Activated CD8-positive, alpha-beta T cell treated with anti-CD3 and anti-CD28 coated beads for 36 hours (primary cell): ENCODE data around the gene DOCK3. TPM values are rescaled to one million over a fixed set of nuclear protein-coding genes. Genes with fewer than 3 reads are reported as not detected.
A peak's percentile ranks its signal among the peaks of the same experiment; 100 is the strongest.
"Not testable (repeated sequence)": the region's sequence is repeated elsewhere in the genome, so short reads cannot be mapped to it uniquely, and the experiment has no call there.

Experiments used
- ATAC-seq: fragments of 200-7000 bp; cut with Tn5 transposase; one replicate; pipeline ENCODE4 v1.10.0; 2021; ENCODE audit warnings: mild to moderate bottlenecking, moderate library complexity
- CTCF ChIA-PET: fragments of 350-600 bp; sonication (Branson Sonifier 250); formaldehyde crosslinking; loops from one replicate; lab custom pipeline; 2021; ENCODE audit warnings: antibody characterized with exemption; lab: Charles Lee
- POLR2A ChIA-PET: fragments of 350-600 bp; sonication (Branson Sonifier 250); formaldehyde crosslinking; loops from one replicate; lab custom pipeline; 2021; ENCODE audit warnings: antibody characterized with exemption; lab: Charles Lee
- DNase-seq: peaks from one replicate; pipeline ENCODE4 v3.0.0-alpha.2; 2020
- H3K27ac Mint-ChIP-seq: one replicate; pipeline ENCODE4 v1.8.0; 2021; ENCODE audit warnings: mild to moderate bottlenecking, mixed read lengths
- H3K27me3 Mint-ChIP-seq: one replicate; pipeline ENCODE4 v1.8.0; 2021; ENCODE audit warnings: mixed read lengths
- H3K36me3 Mint-ChIP-seq: one replicate; pipeline ENCODE4 v1.8.0; 2021; ENCODE audit warnings: low read depth, mixed read lengths
- H3K4me1 Mint-ChIP-seq: one replicate; pipeline ENCODE4 v1.8.0; 2021; ENCODE audit warnings: low read depth, mixed read lengths
- H3K4me3 Mint-ChIP-seq: one replicate; pipeline ENCODE4 v1.8.0; 2021; ENCODE audit warnings: mild to moderate bottlenecking, moderate library complexity, mixed read lengths
- H3K9me3 Mint-ChIP-seq: one replicate; pipeline ENCODE4 v1.8.0; 2021; ENCODE audit warnings: mixed read lengths
- intact Hi-C: fragments of 100-400 bp; cut with micrococcal nuclease; formaldehyde crosslinking; loops from one replicate; pipeline ENCODE4 v1.10.0; 2022
- total RNA-seq, 2 experiments: library from RNA; stranded (reverse); gene quantifications; one replicate each; pipeline ENCODE4 v1.2.3, GENCODE V29; 2021
- TF ChIP-seq, protein P1 (sequence below): fragments of 200-600 bp; IDR thresholded peaks from one replicate; pipeline ENCODE4 v1.8.0; 2022; ENCODE audit warnings: antibody characterized with exemption, mild to moderate bottlenecking

The DOCK3 gene
- total RNA-seq, 2 experiments from 2014 or later, result 3.6 to 4.2 TPM

DNA sequence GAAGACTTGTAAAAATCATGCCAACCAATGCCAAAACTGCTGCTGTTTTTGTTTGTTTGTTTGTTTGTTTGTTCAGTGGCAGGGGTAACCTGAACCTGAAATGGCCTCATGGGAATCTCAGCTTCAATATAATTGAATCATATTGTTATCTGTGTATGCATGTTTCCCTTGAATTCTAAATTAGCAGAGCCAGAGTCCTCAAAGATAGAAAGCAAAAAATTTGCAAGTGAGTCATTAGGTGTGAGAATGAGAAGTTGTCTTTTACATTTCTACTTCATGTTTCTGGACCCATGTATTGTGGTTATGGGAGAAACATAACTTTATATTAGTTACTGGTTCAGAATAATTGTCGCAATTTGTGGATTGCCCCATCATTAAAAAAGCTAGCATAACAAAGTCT is 249.2 kb downstream of the DOCK3 start:
- peaks cover 11% of the 10 kb centered on the region for H3K4me1 Mint-ChIP-seq
- ATAC-seq, result no peak
- H3K9me3 Mint-ChIP-seq, result peaks cover 2% of the 10 kb centered on the region
- H3K27me3 Mint-ChIP-seq, result peaks cover 6% of the 10 kb centered on the region
- no peak for DNase-seq
- TF ChIP-seq, protein P1, sequence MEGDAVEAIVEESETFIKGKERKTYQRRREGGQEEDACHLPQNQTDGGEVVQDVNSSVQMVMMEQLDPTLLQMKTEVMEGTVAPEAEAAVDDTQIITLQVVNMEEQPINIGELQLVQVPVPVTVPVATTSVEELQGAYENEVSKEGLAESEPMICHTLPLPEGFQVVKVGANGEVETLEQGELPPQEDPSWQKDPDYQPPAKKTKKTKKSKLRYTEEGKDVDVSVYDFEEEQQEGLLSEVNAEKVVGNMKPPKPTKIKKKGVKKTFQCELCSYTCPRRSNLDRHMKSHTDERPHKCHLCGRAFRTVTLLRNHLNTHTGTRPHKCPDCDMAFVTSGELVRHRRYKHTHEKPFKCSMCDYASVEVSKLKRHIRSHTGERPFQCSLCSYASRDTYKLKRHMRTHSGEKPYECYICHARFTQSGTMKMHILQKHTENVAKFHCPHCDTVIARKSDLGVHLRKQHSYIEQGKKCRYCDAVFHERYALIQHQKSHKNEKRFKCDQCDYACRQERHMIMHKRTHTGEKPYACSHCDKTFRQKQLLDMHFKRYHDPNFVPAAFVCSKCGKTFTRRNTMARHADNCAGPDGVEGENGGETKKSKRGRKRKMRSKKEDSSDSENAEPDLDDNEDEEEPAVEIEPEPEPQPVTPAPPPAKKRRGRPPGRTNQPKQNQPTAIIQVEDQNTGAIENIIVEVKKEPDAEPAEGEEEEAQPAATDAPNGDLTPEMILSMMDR, result no peak
- H3K27ac Mint-ChIP-seq, result no peak overlapping the region
- ChIA-PET CTCF (interaction anchor here (0.9 to 1.0 kb wide), 2 partner anchors 20 to 48 kb away, joined by 3 read pairs; no protein-coding TSS in a partner anchor), POLR2A (no interaction called here)
- intact Hi-C loops, result no loop called here
- no peak overlapping the region for H3K4me3 Mint-ChIP-seq
- H3K36me3 Mint-ChIP-seq, result peaks cover 3% of the 10 kb centered on the region

DNA sequence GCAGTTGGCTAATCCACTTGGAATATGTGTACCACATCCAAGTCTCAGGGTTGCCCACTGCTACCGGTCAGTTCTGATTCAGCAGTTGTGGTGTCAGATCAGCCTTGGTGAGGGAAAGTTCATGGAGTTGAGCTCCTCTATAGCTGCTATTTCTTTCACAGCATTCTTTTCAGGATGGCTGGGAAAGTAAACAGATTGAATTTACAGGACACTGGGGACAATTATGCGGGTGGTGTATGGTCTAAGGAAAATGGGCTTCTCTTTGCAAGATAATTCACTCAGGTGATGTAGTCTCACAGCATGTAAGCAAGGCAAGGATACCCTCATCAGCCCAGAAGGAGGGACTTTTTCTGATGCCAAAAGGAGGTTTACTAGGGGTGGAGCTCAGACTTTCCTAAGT is 249.9 kb downstream of the DOCK3 start:
- TF ChIP-seq, protein P1, result no peak
- intact Hi-C loops, result no loop called here
- H3K4me1 Mint-ChIP-seq, result peaks cover 11% of the 10 kb centered on the region
- DNase-seq (no peak), ATAC-seq (no peak)
- H3K9me3 Mint-ChIP-seq, result peaks cover 2% of the 10 kb centered on the region
- peaks cover 6% of the 10 kb centered on the region for H3K27me3 Mint-ChIP-seq
- ChIA-PET CTCF (interaction anchor here (0.9 kb wide), 1 partner anchor 20 kb away, joined by 3 read pairs; no protein-coding TSS in a partner anchor), POLR2A (no interaction called here)
- peaks cover 3% of the 10 kb centered on the region for H3K36me3 Mint-ChIP-seq
- H3K4me3 Mint-ChIP-seq, result no peak overlapping the region
- no peak overlapping the region for H3K27ac Mint-ChIP-seq

DNA sequence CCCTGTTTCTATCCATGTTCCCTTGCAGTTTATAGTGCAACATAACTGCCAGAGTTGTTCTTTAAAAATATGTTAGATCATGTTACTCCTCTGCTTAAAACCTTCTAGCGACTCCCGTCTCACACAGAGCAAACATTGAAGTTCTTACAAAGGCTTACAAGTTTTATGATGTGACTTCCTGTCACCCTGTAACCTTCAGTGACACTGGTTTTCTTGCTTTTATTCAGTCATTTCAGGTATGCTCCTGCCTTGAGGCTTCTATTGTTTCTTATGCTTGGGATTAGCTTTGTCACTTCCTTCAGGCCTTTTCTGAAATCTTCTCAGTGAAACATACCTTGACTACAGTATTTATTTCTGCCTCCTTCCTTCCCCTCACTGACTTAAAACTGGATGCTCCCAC is 252.1 kb downstream of the DOCK3 start:
- intact Hi-C loops, result no loop called here
- H3K27me3 Mint-ChIP-seq, result peaks cover 4% of the 10 kb centered on the region
- ATAC-seq (peak; percentile 24), DNase-seq (no peak)
- POLR2A ChIA-PET, result no interaction called here
- no peak overlapping the region for H3K27ac Mint-ChIP-seq
- peaks cover 11% of the 10 kb centered on the region for H3K4me1 Mint-ChIP-seq
- CTCF ChIA-PET, result no interaction called here
- H3K9me3 Mint-ChIP-seq, result peaks cover 2% of the 10 kb centered on the region
- H3K36me3 Mint-ChIP-seq, result peaks cover 3% of the 10 kb centered on the region
- TF ChIP-seq, protein P1, result no peak
- H3K4me3 Mint-ChIP-seq, result no peak overlapping the region

DNA sequence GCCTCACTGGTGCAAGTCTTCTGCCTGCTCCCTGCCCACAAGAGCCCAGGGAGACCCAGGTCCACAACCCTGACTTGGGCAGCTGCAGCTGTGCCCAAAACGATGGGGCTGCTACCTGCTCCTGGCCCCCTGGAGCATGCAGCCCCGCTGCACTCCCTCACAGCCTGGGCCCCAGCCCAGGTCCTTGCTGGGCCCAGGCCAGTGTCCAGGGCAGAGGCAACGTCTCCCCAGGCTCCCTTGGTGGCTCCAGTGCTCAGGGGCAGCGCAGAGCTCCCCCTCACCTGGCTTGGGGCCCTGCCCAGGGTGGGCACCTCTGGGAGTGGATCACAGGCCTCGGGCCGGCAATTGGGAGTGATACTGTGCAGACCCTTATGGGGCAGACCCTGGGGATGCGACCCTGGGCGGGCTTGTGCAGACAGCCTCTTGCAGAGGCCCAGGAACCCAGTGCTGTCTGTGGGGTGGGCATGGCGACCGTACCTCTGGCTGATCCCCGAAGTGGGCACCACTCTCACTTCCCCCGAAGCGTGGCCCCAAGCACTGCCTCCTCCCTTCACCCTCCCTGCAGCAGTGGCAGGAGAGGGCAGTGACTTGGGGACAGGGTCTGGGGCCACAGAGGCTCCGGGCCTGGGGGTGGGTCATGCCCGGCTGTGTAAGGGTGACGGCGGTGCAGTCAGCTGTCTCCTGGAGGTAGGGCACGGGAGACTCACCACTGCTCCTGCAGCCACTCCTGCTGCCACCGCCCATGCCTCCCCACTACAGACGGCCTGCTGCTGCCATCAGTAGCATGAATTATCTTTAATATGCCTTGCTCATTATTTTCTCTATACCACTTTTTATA is 255.9 kb downstream of the DOCK3 start:
- ChIA-PET CTCF (no interaction called here), POLR2A (no interaction called here)
- no peak for ATAC-seq
- Mint-ChIP-seq H3K27me3 (peaks cover 2% of the 10 kb centered on the region), H3K9me3 (peaks cover 7% of the 10 kb centered on the region), H3K4me1 (peaks cover 11% of the 10 kb centered on the region), H3K27ac (no peak overlapping the region), H3K4me3 (no peak overlapping the region), H3K36me3 (peaks cover 5% of the 10 kb centered on the region)
- intact Hi-C loops, result no loop called here
- DNase-seq, result no peak
- TF ChIP-seq, protein P1, result no peak

DNA sequence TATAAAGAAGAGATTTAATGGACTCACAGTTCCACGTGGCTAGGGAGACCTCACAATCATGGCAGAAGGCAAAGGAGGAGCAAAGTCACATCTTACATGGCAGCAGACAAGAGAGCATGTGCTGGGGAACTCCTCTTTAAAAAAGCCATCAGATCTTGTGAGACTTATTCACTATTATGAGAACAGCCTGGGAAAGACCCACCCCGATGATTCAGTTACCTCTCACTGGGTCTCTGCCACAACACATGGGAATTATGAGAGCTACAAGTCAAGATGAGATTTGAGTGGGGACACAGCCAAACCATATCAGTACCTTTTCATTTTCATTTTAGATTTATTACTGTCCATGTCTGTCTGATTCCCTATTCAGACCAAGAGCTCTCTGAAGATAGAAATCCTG is 258.2 kb downstream of the DOCK3 start:
- H3K36me3 Mint-ChIP-seq, H3K27me3 Mint-ChIP-seq, H3K27ac Mint-ChIP-seq, H3K4me1 Mint-ChIP-seq, ATAC-seq, intact Hi-C loops, DNase-seq, POLR2A ChIA-PET, H3K4me3 Mint-ChIP-seq: not testable (repeated sequence)
- CTCF ChIA-PET, result interaction anchor here (0.6 kb wide), 1 partner anchor 586 kb away, joined by 3 read pairs; no protein-coding TSS in a partner anchor
- H3K9me3 Mint-ChIP-seq, result peaks cover 11% of the 10 kb centered on the region
